Rectal smooth muscle tissue (tissue), 1 donor: ENCODE results near the gene STON1.
A peak's percentile ranks its signal among the peaks of the same experiment; 100 is the strongest.

ENCODE experiments used
- H3K27ac ChIP-seq: one replicate; pipeline ENCODE4 v1.7.0; 2013; ENCODE audit warnings: low read depth, low read length, inconsistent platforms
- H3K27me3 ChIP-seq: one replicate; pipeline ENCODE4 v1.7.0; 2013; ENCODE audit warnings: low read length; ENCODE audit not compliant: control insufficient read depth, insufficient read depth
- H3K36me3 ChIP-seq: one replicate; pipeline ENCODE4 v1.7.0; 2013; ENCODE audit warnings: low read length; ENCODE audit not compliant: control insufficient read depth, insufficient read depth
- H3K4me1 ChIP-seq: one replicate; pipeline ENCODE4 v1.7.0; 2013; ENCODE audit warnings: low read length; ENCODE audit not compliant: control insufficient read depth, insufficient read depth
- H3K4me3 ChIP-seq: one replicate; pipeline ENCODE4 v1.7.0; 2013; ENCODE audit warnings: low read length
- H3K9ac ChIP-seq: one replicate; pipeline ENCODE4 v1.7.0; 2013; ENCODE audit warnings: low read length

Gene STON1

DNA sequence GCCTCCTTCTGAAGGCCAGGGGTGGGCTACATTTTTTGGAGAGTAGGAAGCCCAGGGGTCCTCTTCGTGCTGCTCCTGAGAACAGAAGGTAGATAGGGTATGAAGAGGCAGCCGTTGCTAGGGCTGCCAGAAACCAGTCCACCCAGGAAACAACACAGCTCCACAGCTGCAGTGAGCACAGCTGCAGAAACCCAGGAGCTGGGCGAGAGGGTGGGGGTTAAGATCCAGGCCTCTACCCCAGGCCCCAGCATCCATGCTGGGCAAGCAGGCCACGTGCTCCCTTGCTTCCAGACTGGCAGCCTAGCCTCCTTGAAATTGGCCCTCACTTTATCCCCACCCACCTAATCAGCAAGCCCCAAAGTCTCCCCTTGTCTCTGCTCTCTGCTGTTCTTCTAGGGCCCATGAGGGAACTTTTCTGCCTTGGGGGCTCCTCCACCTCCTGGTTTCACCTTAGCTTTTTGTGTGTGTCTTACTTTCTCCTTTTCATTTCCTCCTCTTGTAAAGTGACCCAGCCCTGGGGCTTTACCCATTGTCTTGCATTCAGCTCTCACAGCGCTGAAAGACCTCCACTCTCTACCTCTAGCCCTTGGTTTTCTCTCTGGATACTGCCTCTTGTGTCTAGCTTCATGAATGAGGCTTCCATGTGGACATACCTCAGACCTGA lies 30.7 kb downstream of the STON1 start:
- no peak overlapping the region for H3K4me3 ChIP-seq
- H3K4me1 ChIP-seq, result peaks cover 3% of the 10 kb centered on the region
- no peak overlapping the region for H3K27ac ChIP-seq
- H3K27me3 ChIP-seq, result no peaks in the 10 kb centered on the region
- H3K9ac ChIP-seq, result no peak overlapping the region
- H3K36me3 ChIP-seq, result peaks cover 2% of the 10 kb centered on the region

- Histone ChIP-seq H3K4me1 (peaks cover 3% of the 10 kb centered on the region), H3K27me3 (no peaks in the 10 kb centered on the region), H3K4me3 (no peak overlapping the region), H3K27ac (no peak overlapping the region), H3K9ac (no peak overlapping the region), H3K36me3 (peaks cover 2% of the 10 kb centered on the region)
Observed at GRCh38 chr2:48562281-48562680, 32.3 kb downstream of the STON1 start.

GRCh38 chr2:48566592-48567310 lies 36.8 kb downstream of the STON1 start:
- Histone ChIP-seq H3K9ac (no peak overlapping the region), H3K27me3 (no peaks in the 10 kb centered on the region), H3K4me3 (no peak overlapping the region), H3K36me3 (peaks cover 2% of the 10 kb centered on the region), H3K27ac (no peak overlapping the region), H3K4me1 (peaks cover 4% of the 10 kb centered on the region)

GRCh38 chr2:48567671-48568070 lies 37.7 kb downstream of the STON1 start:
- peaks cover 4% of the 10 kb centered on the region for H3K4me1 ChIP-seq
- peak overlapping the region; percentile 30 for H3K27ac ChIP-seq

DNA sequence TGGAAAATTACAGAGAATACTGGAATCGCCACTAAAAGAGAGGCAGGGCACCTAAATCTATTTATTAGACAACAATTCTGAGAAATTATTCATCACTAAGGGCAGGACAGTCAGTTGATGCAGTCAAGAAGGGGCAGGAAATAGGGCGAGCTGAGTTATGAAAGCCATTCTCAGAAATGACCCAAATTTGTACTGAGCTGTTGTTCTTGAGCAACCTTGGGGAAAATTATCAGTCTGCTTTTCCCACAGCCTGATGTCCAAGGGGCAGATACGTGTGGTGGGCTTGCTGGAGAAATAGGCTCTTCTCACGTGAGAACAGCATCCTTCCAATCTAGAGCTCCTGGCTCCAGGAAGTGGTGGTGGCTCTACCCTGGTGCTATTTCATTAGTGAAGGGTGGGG lies 38.6 kb downstream of the STON1 start:
- H3K4me3 ChIP-seq, result no peak overlapping the region
- no peaks in the 10 kb centered on the region for H3K27me3 ChIP-seq
- peaks cover 4% of the 10 kb centered on the region for H3K4me1 ChIP-seq
- no peak overlapping the region for H3K9ac ChIP-seq
- H3K36me3 ChIP-seq, result no peaks in the 10 kb centered on the region
- H3K27ac ChIP-seq, result no peak overlapping the region

More at GRCh38 chr2:48567671-48568070, 37.7 kb downstream of the STON1 start:
- Histone ChIP-seq H3K4me3 (no peak overlapping the region), H3K9ac (no peak overlapping the region), H3K36me3 (peaks cover under 1% of the 10 kb centered on the region), H3K27me3 (no peaks in the 10 kb centered on the region)

GRCh38 chr2:48569433-48569832 lies 39.5 kb downstream of the STON1 start:
- Histone ChIP-seq H3K9ac (no peak overlapping the region), H3K27me3 (no peaks in the 10 kb centered on the region), H3K27ac (no peak overlapping the region), H3K4me1 (peaks cover 4% of the 10 kb centered on the region), H3K4me3 (no peak overlapping the region), H3K36me3 (no peaks in the 10 kb centered on the region)

DNA sequence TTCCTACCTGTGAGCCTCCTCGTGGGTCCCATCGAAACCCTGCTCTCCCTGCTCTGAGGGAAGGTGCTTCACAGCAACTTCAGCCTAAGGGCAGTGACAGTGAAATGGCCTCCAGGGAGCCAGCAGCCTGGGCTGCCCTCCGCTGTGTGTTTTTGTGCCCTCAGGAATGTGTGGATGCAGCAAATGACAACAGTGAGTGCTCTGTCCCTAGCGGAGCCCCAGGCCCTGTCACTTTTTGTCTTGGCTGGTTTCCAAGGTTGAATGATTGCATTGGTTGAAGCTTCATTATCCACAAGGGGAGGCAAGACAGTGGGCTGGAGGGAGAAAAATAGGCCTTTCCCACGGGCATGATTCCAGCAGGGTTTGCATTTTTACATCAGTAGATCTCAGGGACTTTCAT lies 42.9 kb downstream of the STON1 start:
- Histone ChIP-seq H3K4me1 (peaks cover 4% of the 10 kb centered on the region), H3K36me3 (no peaks in the 10 kb centered on the region), H3K9ac (no peak overlapping the region), H3K27ac (no peak overlapping the region), H3K4me3 (no peak overlapping the region), H3K27me3 (no peaks in the 10 kb centered on the region)

GRCh38 chr2:48574353-48575287 lies 44.7 kb downstream of the STON1 start:
- Histone ChIP-seq H3K27me3 (no peaks in the 10 kb centered on the region), H3K36me3 (no peaks in the 10 kb centered on the region), H3K4me3 (no peak overlapping the region), H3K9ac (no peak overlapping the region), H3K4me1 (peaks cover 4% of the 10 kb centered on the region), H3K27ac (no peak overlapping the region)

DNA sequence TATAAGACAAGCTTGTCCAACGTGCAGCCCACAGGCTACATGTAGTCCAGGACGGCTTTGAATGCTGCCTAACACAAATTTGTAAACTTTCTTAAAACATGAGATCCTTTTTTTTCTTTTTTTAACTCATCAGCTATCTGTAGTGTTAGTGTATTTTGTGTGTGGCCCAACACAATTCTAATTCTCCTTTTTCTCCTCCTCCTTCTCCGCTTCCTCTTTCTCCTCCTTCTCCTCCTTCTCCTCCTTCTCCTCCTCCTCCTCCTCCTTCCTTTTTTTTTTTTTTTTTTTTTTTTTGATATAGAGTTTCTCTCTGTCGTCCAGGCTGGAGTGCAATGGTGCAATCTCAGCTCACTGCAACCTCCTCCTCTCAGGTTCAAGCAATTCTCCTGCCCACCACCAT lies 48.4 kb downstream of the STON1 start:
- Histone ChIP-seq H3K4me3 (no peak overlapping the region), H3K27ac (no peak overlapping the region), H3K27me3 (no peaks in the 10 kb centered on the region), H3K4me1 (no peaks in the 10 kb centered on the region), H3K9ac (no peak overlapping the region), H3K36me3 (no peaks in the 10 kb centered on the region)

DNA sequence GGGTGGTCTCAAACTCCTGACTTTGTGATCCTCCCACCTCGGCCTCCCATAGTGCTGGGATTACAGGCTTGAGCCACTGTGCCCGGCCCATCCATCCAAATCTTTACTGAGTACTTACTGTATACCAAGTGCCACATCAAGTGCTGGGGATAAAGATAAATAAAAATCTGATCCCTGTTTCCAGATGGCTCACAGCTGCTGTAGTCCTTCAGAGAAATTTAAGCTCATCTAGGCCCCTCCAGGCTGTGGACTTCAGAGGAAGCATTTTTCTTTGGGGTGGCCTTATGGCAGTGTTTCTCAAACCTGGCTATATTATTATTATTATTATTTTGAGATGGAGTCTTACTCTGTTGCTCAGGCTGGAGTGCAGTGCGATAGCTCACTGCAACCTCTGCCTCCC lies 54.0 kb downstream of the STON1 start:
- no peak overlapping the region for H3K9ac ChIP-seq
- H3K36me3 ChIP-seq, result no peaks in the 10 kb centered on the region
- H3K27me3 ChIP-seq, result no peaks in the 10 kb centered on the region
- H3K4me3 ChIP-seq, result no peak overlapping the region
- H3K27ac ChIP-seq, result no peak overlapping the region
- peaks cover 3% of the 10 kb centered on the region for H3K4me1 ChIP-seq

DNA sequence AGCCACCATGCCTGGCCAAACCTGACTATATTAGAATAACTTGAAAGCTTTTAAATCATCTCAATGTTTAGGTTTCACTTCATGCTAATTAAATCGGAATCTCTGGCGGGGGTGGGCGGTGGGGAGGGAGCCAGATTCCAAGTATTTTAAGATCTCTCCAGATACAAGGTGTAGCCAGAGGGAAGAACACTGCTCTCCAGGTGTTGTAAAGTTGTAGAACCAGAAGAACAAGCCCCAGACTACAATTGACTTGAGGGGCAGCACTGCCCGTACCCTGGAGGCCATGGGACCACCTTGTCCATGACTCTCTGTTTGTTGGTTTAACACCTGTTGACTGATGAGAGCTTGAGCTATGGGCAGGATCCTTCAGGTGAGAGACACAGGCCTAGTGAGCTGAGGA lies 54.6 kb downstream of the STON1 start:
- Histone ChIP-seq H3K27me3 (no peaks in the 10 kb centered on the region), H3K9ac (no peak overlapping the region), H3K4me3 (no peak overlapping the region), H3K4me1 (peaks cover 6% of the 10 kb centered on the region), H3K36me3 (no peaks in the 10 kb centered on the region), H3K27ac (no peak overlapping the region)

- Histone ChIP-seq H3K9ac (no peak overlapping the region), H3K36me3 (no peaks in the 10 kb centered on the region), H3K27me3 (no peaks in the 10 kb centered on the region), H3K27ac (no peak overlapping the region), H3K4me1 (peaks cover 6% of the 10 kb centered on the region), H3K4me3 (no peak overlapping the region)
Observed at GRCh38 chr2:48586433-48586832, 56.5 kb downstream of the STON1 start.
